ENCODE measurements around the gene OR5AU1. TPM values are rescaled to one million over a fixed set of nuclear protein-coding genes. Genes with fewer than 3 reads are reported as not detected.

Gene OR5AU1
- total RNA-seq, 1 experiment from 2014 or later = not detected

- CTCF ChIA-PET = no interaction called here
- no peak overlapping the region for H3K27ac ChIP-seq
- no peaks in the 10 kb centered on the region for H3K9me2 ChIP-seq (ENCODE audit: insufficient read depth)
- no TSS peak for BruUV-seq (replicated peaks)
- DNase-seq = no peak
- no peaks in the 10 kb centered on the region for H3F3A ChIP-seq (ENCODE audit: insufficient read depth, low read depth)
- H3K36me3 ChIP-seq (ENCODE audit: low read depth) = no peaks in the 10 kb centered on the region
- intact Hi-C loops (cut with micrococcal nuclease; ENCODE audit: unreplicated experiment) = no loop called here
- POLR2A ChIA-PET (ENCODE audit: unreplicated experiment) = no interaction called here
- no peaks in the 10 kb centered on the region for H4K20me1 ChIP-seq (ENCODE audit: insufficient read depth)
- H3K9me3 ChIP-seq (ENCODE audit: insufficient read depth, low read depth) = no peaks in the 10 kb centered on the region
- no peaks in the 10 kb centered on the region for H3K4me1 ChIP-seq (replicated peaks; ENCODE audit: insufficient read depth)
- TF ChIP-seq EZH2 (IDR thresholded peaks at IDR 0.05; ENCODE audit: low read depth) (no peak), CTCF (conservative IDR thresholded peaks at IDR 0.05) (no peak)
- H3K4me2 ChIP-seq = no peak overlapping the region
- H3K27me3 ChIP-seq (ENCODE audit: insufficient read depth, low read depth) = 0 out of 2 replicates have a peak, but pooled peaks cover 2% of the 10 kb centered on the region
- no peak overlapping the region for H2AFZ ChIP-seq
- no peaks in the 10 kb centered on the region for H3K79me2 ChIP-seq (ENCODE audit: low read depth)
- no peak overlapping the region for H3K4me3 ChIP-seq
Observed at GRCh38 chr14:21149641-21150367, 6.1 kb downstream of the OR5AU1 start.

- Histone ChIP-seq H4K20me1 (ENCODE audit: insufficient read depth) (no peaks in the 10 kb centered on the region), H3K4me3 (no peak overlapping the region), H3K36me3 (ENCODE audit: low read depth) (no peaks in the 10 kb centered on the region), H3K27me3 (ENCODE audit: insufficient read depth, low read depth) (no peaks in the 10 kb centered on the region), H3K27ac (no peak overlapping the region), H3K9me2 (ENCODE audit: insufficient read depth) (no peaks in the 10 kb centered on the region), H3K79me2 (ENCODE audit: low read depth) (no peaks in the 10 kb centered on the region), H2AFZ (no peak overlapping the region), H3K4me1 (replicated peaks; ENCODE audit: insufficient read depth) (no peaks in the 10 kb centered on the region), H3F3A (ENCODE audit: insufficient read depth, low read depth) (no peaks in the 10 kb centered on the region), H3K9me3 (ENCODE audit: insufficient read depth, low read depth) (no peaks in the 10 kb centered on the region), H3K4me2 (no peak overlapping the region)
- DNase-seq = no peak
- CTCF ChIA-PET = no interaction called here
- intact Hi-C loops (cut with micrococcal nuclease; ENCODE audit: unreplicated experiment) = no loop called here
- no TSS peak for BruUV-seq (replicated peaks)
- TF ChIP-seq CTCF (conservative IDR thresholded peaks at IDR 0.05) = no peak
- no peak for TF ChIP-seq EZH2 (IDR thresholded peaks at IDR 0.05; ENCODE audit: low read depth)
- POLR2A ChIA-PET (ENCODE audit: unreplicated experiment) = no interaction called here
Observed at GRCh38 chr14:21145437-21145836, 10.4 kb downstream of the OR5AU1 start.

GRCh38 chr14:21142357-21142756 is 13.5 kb downstream of the OR5AU1 start:
- Histone ChIP-seq H3K27me3 (ENCODE audit: insufficient read depth, low read depth) (no peaks in the 10 kb centered on the region), H3K79me2 (ENCODE audit: low read depth) (no peaks in the 10 kb centered on the region), H4K20me1 (ENCODE audit: insufficient read depth) (no peaks in the 10 kb centered on the region), H3K9me2 (ENCODE audit: insufficient read depth) (no peaks in the 10 kb centered on the region), H3F3A (ENCODE audit: insufficient read depth, low read depth) (no peaks in the 10 kb centered on the region), H2AFZ (no peak overlapping the region), H3K4me2 (no peak overlapping the region), H3K9me3 (ENCODE audit: insufficient read depth, low read depth) (no peaks in the 10 kb centered on the region), H3K27ac (no peak overlapping the region), H3K36me3 (ENCODE audit: low read depth) (no peaks in the 10 kb centered on the region), H3K4me1 (replicated peaks; ENCODE audit: insufficient read depth) (no peaks in the 10 kb centered on the region), H3K4me3 (no peak overlapping the region)
- POLR2A ChIA-PET (ENCODE audit: unreplicated experiment) = no interaction called here
- TF ChIP-seq EZH2 (IDR thresholded peaks at IDR 0.05; ENCODE audit: low read depth) = no peak
- no peak for TF ChIP-seq CTCF (conservative IDR thresholded peaks at IDR 0.05)
- CTCF ChIA-PET = no interaction called here
- no TSS peak for BruUV-seq (replicated peaks)
- intact Hi-C loops (cut with micrococcal nuclease; ENCODE audit: unreplicated experiment) = no loop called here
- DNase-seq = no peak
